ENCODE data around the gene NAA60.
"Not testable (repeated sequence)": the region's sequence is repeated elsewhere in the genome, so short reads cannot be mapped to it uniquely, and the experiment has no call there.

The NAA60 gene

GRCh38 chr16:3465301-3465700 is 21.8 kb downstream of the NAA60 start:
- no peak for DNase-seq

GRCh38 chr16:3465911-3466584 is 22.6 kb downstream of the NAA60 start:
- no peak for DNase-seq

- DNase-seq, result no peak
Measured at GRCh38 chr16:3467182-3467581, 23.7 kb downstream of the NAA60 start.

GRCh38 chr16:3467921-3468320 is 24.4 kb downstream of the NAA60 start:
- DNase-seq, result peak in 1 of 5 experiments; percentile 32

GRCh38 chr16:3468501-3468900 is 25.0 kb downstream of the NAA60 start:
- no peak for DNase-seq

- DNase-seq, result no peak
Measured at GRCh38 chr16:3469736-3470135, 26.3 kb downstream of the NAA60 start.

- DNase-seq, result no peak
Measured at GRCh38 chr16:3470723-3471122, 27.2 kb downstream of the NAA60 start.

GRCh38 chr16:3471518-3472176 is 28.2 kb downstream of the NAA60 start:
- DNase-seq, result no peak

- DNase-seq, result peak in 1 of 5 experiments; percentile 76
Measured at GRCh38 chr16:3472878-3473595, 29.6 kb downstream of the NAA60 start.

GRCh38 chr16:3473596-3473943 is 30.1 kb downstream of the NAA60 start:
- DNase-seq, result not testable (repeated sequence)

GRCh38 chr16:3474136-3474779 is 30.8 kb downstream of the NAA60 start:
- DNase-seq, result no peak

GRCh38 chr16:3474870-3475269 is 31.4 kb downstream of the NAA60 start:
- not testable (repeated sequence) for DNase-seq

GRCh38 chr16:3475604-3476375 is 32.3 kb downstream of the NAA60 start:
- DNase-seq, result no peak

- DNase-seq, result no peak
Measured at GRCh38 chr16:3476409-3476808, 32.9 kb downstream of the NAA60 start.

- DNase-seq, result no peak
Measured at GRCh38 chr16:3478242-3478925, 34.9 kb downstream of the NAA60 start.

GRCh38 chr16:3479654-3480216 is 36.3 kb downstream of the NAA60 start:
- DNase-seq, result peak in 1 of 5 experiments; percentile 72

GRCh38 chr16:3480901-3481695 is 37.6 kb downstream of the NAA60 start:
- DNase-seq, result no peak

- no peak for DNase-seq
Measured at GRCh38 chr16:3481696-3482658, 38.5 kb downstream of the NAA60 start.

GRCh38 chr16:3482659-3483241 is 39.3 kb downstream of the NAA60 start:
- DNase-seq, result no peak

Data from T-helper 2 cell (primary cell).